Measurements from ENCODE around the gene NUMBL. TPM values are rescaled to one million over a fixed set of nuclear protein-coding genes. Genes with fewer than 3 reads are reported as not detected.
"Not testable (repeated sequence)": the region's sequence is repeated elsewhere in the genome, so short reads cannot be mapped to it uniquely, and the experiment has no call there.

Gene NUMBL
- total RNA-seq, 2 experiments from 2014 or later = 4.9 to 8.9 TPM

- H2AFZ ChIP-seq (ENCODE audit: low read length) = no peak overlapping the region
- H4K20me1 ChIP-seq (ENCODE audit: insufficient read depth, low read length) = no peaks in the 10 kb centered on the region
- BruUV-seq (replicated peaks) = no TSS peak
- H3K4me3 ChIP-seq (ENCODE audit: low read depth, low read length, poor library complexity, severe bottlenecking) = no peak overlapping the region
- TF ChIP-seq, protein P1, sequence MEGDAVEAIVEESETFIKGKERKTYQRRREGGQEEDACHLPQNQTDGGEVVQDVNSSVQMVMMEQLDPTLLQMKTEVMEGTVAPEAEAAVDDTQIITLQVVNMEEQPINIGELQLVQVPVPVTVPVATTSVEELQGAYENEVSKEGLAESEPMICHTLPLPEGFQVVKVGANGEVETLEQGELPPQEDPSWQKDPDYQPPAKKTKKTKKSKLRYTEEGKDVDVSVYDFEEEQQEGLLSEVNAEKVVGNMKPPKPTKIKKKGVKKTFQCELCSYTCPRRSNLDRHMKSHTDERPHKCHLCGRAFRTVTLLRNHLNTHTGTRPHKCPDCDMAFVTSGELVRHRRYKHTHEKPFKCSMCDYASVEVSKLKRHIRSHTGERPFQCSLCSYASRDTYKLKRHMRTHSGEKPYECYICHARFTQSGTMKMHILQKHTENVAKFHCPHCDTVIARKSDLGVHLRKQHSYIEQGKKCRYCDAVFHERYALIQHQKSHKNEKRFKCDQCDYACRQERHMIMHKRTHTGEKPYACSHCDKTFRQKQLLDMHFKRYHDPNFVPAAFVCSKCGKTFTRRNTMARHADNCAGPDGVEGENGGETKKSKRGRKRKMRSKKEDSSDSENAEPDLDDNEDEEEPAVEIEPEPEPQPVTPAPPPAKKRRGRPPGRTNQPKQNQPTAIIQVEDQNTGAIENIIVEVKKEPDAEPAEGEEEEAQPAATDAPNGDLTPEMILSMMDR (conservative IDR thresholded peaks at IDR 0.05; ENCODE audit: low read length) = no peak
- no peak for TF ChIP-seq EZH2phosphoT487 (IDR thresholded peaks at IDR 0.05; ENCODE audit: borderline replicate concordance, low read depth, low read length)
- DNase-seq (ENCODE audit: low spot score) = no peak
- intact Hi-C loops (cut with micrococcal nuclease; ENCODE audit: unreplicated experiment) = no loop called here
- H3K4me1 ChIP-seq (ENCODE audit: insufficient read depth, low read length, poor library complexity, severe bottlenecking) = no peaks in the 10 kb centered on the region
- no peaks in the 10 kb centered on the region for H3K79me2 ChIP-seq (ENCODE audit: insufficient read depth, low read depth, low read length)
- ChIA-PET POLR2A (interaction anchor here (0.6 kb wide), 1 partner anchor 12 kb away, joined by 4 read pairs; no protein-coding TSS in a partner anchor), CTCF (ENCODE audit: unreplicated experiment) (no interaction called here)
- no peaks in the 10 kb centered on the region for H3K9me3 ChIP-seq (ENCODE audit: low read length)
- H3K9me2 ChIP-seq (ENCODE audit: insufficient read depth, low read length) = no peaks in the 10 kb centered on the region
- H3K36me3 ChIP-seq (ENCODE audit: insufficient read depth, low read length) = peaks cover 7% of the 10 kb centered on the region; the same call in 1 of the 2 replicates
- no peak overlapping the region for H3K4me2 ChIP-seq (ENCODE audit: low read length)
- no peak overlapping the region for H3K27ac ChIP-seq (ENCODE audit: low read depth, low read length, poor library complexity, severe bottlenecking)
These were observed 42.7 kb upstream of the NUMBL start for GRCh38 chr19:40733149-40733548.

DNA sequence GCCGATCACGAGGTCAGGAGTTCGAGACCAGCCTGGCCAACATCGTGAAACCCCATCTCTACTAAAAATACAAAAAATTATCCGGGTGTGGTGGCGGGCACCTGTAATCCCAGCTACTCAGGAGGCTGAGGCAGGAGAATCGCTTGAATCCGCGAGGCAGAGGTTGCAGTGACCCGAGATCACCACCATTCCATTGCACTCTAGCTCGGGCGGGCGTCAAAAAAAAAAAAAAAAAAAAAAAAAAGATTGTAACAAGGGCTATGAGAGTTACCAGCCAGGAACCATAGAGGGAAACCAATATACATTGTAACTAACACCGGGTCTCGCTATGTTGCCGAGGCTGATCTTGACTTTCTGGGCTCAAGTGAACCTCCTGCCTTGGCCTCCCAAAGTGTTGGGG lies 41.9 kb upstream of the NUMBL start:
- H4K20me1 ChIP-seq (ENCODE audit: insufficient read depth, low read length); H3K4me3 ChIP-seq (ENCODE audit: low read depth, low read length, poor library complexity, severe bottlenecking); H3K9me3 ChIP-seq (ENCODE audit: low read length); intact Hi-C loops (cut with micrococcal nuclease; ENCODE audit: unreplicated experiment); BruUV-seq (replicated peaks); H2AFZ ChIP-seq (ENCODE audit: low read length); POLR2A ChIA-PET; H3K36me3 ChIP-seq (ENCODE audit: insufficient read depth, low read length); H3K4me1 ChIP-seq (ENCODE audit: insufficient read depth, low read length, poor library complexity, severe bottlenecking); CTCF ChIA-PET (ENCODE audit: unreplicated experiment); DNase-seq (ENCODE audit: low spot score); H3K9me2 ChIP-seq (ENCODE audit: insufficient read depth, low read length); H3K79me2 ChIP-seq (ENCODE audit: insufficient read depth, low read depth, low read length); H3K4me2 ChIP-seq (ENCODE audit: low read length); H3K27ac ChIP-seq (ENCODE audit: low read depth, low read length, poor library complexity, severe bottlenecking): not testable (repeated sequence)

- H3K36me3 ChIP-seq (ENCODE audit: insufficient read depth, low read length); BruUV-seq (replicated peaks); POLR2A ChIA-PET; H3K4me2 ChIP-seq (ENCODE audit: low read length); DNase-seq (ENCODE audit: low spot score); H3K9me2 ChIP-seq (ENCODE audit: insufficient read depth, low read length); intact Hi-C loops (cut with micrococcal nuclease; ENCODE audit: unreplicated experiment); H3K9me3 ChIP-seq (ENCODE audit: low read length); H3K79me2 ChIP-seq (ENCODE audit: insufficient read depth, low read depth, low read length); H3K4me1 ChIP-seq (ENCODE audit: insufficient read depth, low read length, poor library complexity, severe bottlenecking); CTCF ChIA-PET (ENCODE audit: unreplicated experiment); H3K4me3 ChIP-seq (ENCODE audit: low read depth, low read length, poor library complexity, severe bottlenecking); H4K20me1 ChIP-seq (ENCODE audit: insufficient read depth, low read length); H2AFZ ChIP-seq (ENCODE audit: low read length); H3K27ac ChIP-seq (ENCODE audit: low read depth, low read length, poor library complexity, severe bottlenecking): not testable (repeated sequence)
These were observed 39.6 kb upstream of the NUMBL start for GRCh38 chr19:40730065-40730464.

DNA sequence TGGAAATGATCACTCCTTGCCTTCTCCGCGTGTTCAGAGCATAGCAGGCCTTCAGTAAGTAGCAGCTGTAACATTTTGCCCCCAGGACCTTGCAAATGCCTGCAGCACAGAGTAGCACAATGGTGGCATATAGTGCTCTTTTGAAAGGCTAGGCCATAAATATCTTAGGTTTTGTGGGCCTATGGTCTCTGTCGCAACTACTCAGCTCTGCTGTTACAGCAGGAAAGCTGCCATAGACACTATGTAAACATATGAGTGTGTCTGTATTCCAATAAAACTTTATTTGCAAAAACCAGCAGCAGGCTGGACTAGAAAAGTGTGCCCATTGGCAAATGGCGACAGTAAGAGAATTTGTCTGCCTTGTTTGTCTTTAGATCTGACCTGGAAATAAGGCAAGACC lies 35.8 kb upstream of the NUMBL start:
- H3K9me2 ChIP-seq (ENCODE audit: insufficient read depth, low read length) = no peaks in the 10 kb centered on the region
- H3K27ac ChIP-seq (ENCODE audit: low read depth, low read length, poor library complexity, severe bottlenecking) = no peak overlapping the region
- no peak for DNase-seq (ENCODE audit: low spot score)
- BruUV-seq (replicated peaks) = no TSS peak
- TF ChIP-seq, protein P1 (conservative IDR thresholded peaks at IDR 0.05; ENCODE audit: low read length) = no peak
- TF ChIP-seq EZH2phosphoT487 (IDR thresholded peaks at IDR 0.05; ENCODE audit: borderline replicate concordance, low read depth, low read length) = no peak
- no peaks in the 10 kb centered on the region for H3K79me2 ChIP-seq (ENCODE audit: insufficient read depth, low read depth, low read length)
- H3K4me2 ChIP-seq (ENCODE audit: low read length) = no peak overlapping the region
- CTCF ChIA-PET (ENCODE audit: unreplicated experiment) = no interaction called here
- POLR2A ChIA-PET = no interaction called here
- no peaks in the 10 kb centered on the region for H3K4me1 ChIP-seq (ENCODE audit: insufficient read depth, low read length, poor library complexity, severe bottlenecking)
- H3K36me3 ChIP-seq (ENCODE audit: insufficient read depth, low read length) = peaks cover 9% of the 10 kb centered on the region
- H2AFZ ChIP-seq (ENCODE audit: low read length) = no peak overlapping the region
- H3K4me3 ChIP-seq (ENCODE audit: low read depth, low read length, poor library complexity, severe bottlenecking) = no peak overlapping the region
- no peaks in the 10 kb centered on the region for H4K20me1 ChIP-seq (ENCODE audit: insufficient read depth, low read length)
- H3K9me3 ChIP-seq (ENCODE audit: low read length) = no peaks in the 10 kb centered on the region
- intact Hi-C loops (cut with micrococcal nuclease; ENCODE audit: unreplicated experiment) = no loop called here
